ENCODE measurements around the gene LAMC1.

DNA sequence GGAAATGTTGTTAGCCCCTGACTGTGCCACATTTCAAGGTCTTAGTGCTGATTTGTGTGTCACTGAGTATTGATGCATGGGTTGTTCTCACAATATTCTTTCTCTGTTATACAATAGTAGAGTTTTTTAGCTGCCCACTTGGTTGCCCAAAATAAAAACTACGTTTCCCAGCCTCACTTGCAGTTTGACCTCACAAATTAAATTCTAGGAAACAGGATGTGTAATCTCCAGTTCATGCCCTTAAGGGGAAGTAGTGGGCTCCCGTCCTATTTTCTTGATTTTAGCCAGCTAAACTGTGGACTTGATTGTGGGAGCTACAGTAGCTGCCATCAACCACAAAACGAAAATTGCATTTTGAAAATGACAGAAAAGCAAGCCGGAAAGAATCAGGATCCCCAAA, 27.3 kb upstream of the LAMC1 start:
- TF ChIP-seq, protein P1, sequence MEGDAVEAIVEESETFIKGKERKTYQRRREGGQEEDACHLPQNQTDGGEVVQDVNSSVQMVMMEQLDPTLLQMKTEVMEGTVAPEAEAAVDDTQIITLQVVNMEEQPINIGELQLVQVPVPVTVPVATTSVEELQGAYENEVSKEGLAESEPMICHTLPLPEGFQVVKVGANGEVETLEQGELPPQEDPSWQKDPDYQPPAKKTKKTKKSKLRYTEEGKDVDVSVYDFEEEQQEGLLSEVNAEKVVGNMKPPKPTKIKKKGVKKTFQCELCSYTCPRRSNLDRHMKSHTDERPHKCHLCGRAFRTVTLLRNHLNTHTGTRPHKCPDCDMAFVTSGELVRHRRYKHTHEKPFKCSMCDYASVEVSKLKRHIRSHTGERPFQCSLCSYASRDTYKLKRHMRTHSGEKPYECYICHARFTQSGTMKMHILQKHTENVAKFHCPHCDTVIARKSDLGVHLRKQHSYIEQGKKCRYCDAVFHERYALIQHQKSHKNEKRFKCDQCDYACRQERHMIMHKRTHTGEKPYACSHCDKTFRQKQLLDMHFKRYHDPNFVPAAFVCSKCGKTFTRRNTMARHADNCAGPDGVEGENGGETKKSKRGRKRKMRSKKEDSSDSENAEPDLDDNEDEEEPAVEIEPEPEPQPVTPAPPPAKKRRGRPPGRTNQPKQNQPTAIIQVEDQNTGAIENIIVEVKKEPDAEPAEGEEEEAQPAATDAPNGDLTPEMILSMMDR (IDR thresholded peaks at IDR 0.05), result no peak
- TF ChIP-seq POLR2A (IDR thresholded peaks at IDR 0.05), result no peak
